HEK293T (cell line): ENCODE measurements around the gene RAD51.

ENCODE experiments used
- ARNT ChIP-seq: fragments of 450-650 bp; IDR thresholded peaks from 2 replicates; pipeline ENCODE4 v1.6.1; 2017; ENCODE audit warnings: mild to moderate bottlenecking
- BHLHE40 ChIP-seq: fragments of 450-650 bp; IDR thresholded peaks from 2 replicates; pipeline ENCODE4 v1.6.1; 2016; ENCODE audit warnings: mild to moderate bottlenecking, moderate library complexity, borderline replicate concordance
- CTBP1 ChIP-seq: fragments of 450-650 bp; IDR thresholded peaks from 2 replicates; pipeline ENCODE4 v1.6.1; 2016; ENCODE audit warnings: borderline replicate concordance
- ELF4 ChIP-seq: fragments of 450-650 bp; IDR thresholded peaks from 2 replicates; pipeline ENCODE4 v1.6.1; 2017; ENCODE audit warnings: antibody characterized with exemption
- FOXM1 ChIP-seq: fragments of 450-650 bp; IDR thresholded peaks from 2 replicates; pipeline ENCODE4 v1.6.1; 2017; ENCODE audit warnings: mild to moderate bottlenecking, borderline replicate concordance
- LEF1 ChIP-seq: fragments of 450-650 bp; IDR thresholded peaks from 2 replicates; pipeline ENCODE4 v1.6.1; 2017; ENCODE audit warnings: mild to moderate bottlenecking, borderline replicate concordance
- NFRKB ChIP-seq: fragments of 450-650 bp; IDR thresholded peaks from 2 replicates; pipeline ENCODE4 v1.6.1; 2016; ENCODE audit warnings: mild to moderate bottlenecking, moderate library complexity
- SP1 ChIP-seq: fragments of 450-650 bp; IDR thresholded peaks from 2 replicates; pipeline ENCODE4 v1.6.1; 2017
- SUZ12 ChIP-seq: fragments of 450-650 bp; IDR thresholded peaks from 2 replicates; pipeline ENCODE4 v1.6.1; 2016; ENCODE audit warnings: mild to moderate bottlenecking
- TARDBP ChIP-seq: fragments of 450-650 bp; IDR thresholded peaks from 2 replicates; pipeline ENCODE4 v1.6.1; 2016
- ZNF384 ChIP-seq: fragments of 450-650 bp; IDR thresholded peaks from 2 replicates; pipeline ENCODE4 v1.6.1; 2016
- TF ChIP-seq, protein P1 (sequence below): fragments of 450-650 bp; IDR thresholded peaks from 2 replicates; pipeline ENCODE4 v1.6.1; 2016

DNA sequence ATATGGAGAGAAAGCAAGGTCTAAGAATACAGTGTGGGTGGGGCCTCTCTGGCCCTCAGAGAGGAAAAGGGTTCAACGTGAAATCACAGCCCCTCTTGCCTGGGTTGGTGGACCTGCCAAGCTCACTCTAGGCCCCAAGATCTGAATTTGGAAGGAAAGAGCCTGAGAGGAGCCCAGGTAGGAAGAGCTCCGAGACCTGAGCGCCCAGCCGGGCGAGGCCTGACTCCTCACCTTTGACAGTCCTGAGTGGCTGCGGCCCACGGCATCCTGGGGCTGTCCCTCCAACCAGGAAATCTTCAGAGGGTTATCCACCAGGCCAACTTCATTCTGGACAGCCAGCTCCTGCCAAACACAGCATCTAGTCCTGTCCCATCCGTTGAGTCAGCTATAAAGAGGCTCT lies 78.5 kb downstream of the RAD51 start:
- TF ChIP-seq SUZ12 = no peak
- TF ChIP-seq SP1 = no peak
- TF ChIP-seq FOXM1 = no peak
- no peak for TF ChIP-seq ELF4
- TF ChIP-seq NFRKB = no peak
- TF ChIP-seq ZNF384 = no peak
- TF ChIP-seq BHLHE40 = no peak
- TF ChIP-seq ARNT = no peak
- TF ChIP-seq, protein P1, sequence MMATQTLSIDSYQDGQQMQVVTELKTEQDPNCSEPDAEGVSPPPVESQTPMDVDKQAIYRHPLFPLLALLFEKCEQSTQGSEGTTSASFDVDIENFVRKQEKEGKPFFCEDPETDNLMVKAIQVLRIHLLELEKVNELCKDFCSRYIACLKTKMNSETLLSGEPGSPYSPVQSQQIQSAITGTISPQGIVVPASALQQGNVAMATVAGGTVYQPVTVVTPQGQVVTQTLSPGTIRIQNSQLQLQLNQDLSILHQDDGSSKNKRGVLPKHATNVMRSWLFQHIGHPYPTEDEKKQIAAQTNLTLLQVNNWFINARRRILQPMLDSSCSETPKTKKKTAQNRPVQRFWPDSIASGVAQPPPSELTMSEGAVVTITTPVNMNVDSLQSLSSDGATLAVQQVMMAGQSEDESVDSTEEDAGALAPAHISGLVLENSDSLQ = no peak
- no peak for TF ChIP-seq LEF1
- no peak for TF ChIP-seq CTBP1
- TF ChIP-seq TARDBP = no peak
